Measurements from ENCODE around the gene FER. TPM values are rescaled to one million over a fixed set of nuclear protein-coding genes. Genes with fewer than 3 reads are reported as not detected.

Gene FER
- total RNA-seq, 2 donors from 2014 or later: 10.8 to 15.7 TPM

- Histone ChIP-seq H3K36me3 (no peaks in the 10 kb centered on the region), H3K27me3 (no peaks in the 10 kb centered on the region), H3K9ac (ENCODE audit: low read depth in 2 of 2, low read length in 2 of 2) (peak overlapping the region; percentile 93 to 95), H3K4me3 (peak overlapping the region; percentile 81), H3K9me3 (no peaks in the 10 kb centered on the region), H3K27ac (peak overlapping the region; percentile 87), H3K4me1 (no peaks in the 10 kb centered on the region)
- no peak for DNase-seq
- intact Hi-C loops (cut with DNase I): no loop called here
- TF ChIP-seq CTCF (IDR thresholded peaks at IDR 0.05): no peak
These were observed 455 bp upstream of the FER start for GRCh38 chr5:108747111-108747773.

GRCh38 chr5:108748401-108749127 lies 867 bp downstream of the FER start:
- no peaks in the 10 kb centered on the region for H3K27me3 ChIP-seq
- peak; percentile 99 for DNase-seq
- no peak for TF ChIP-seq CTCF (IDR thresholded peaks at IDR 0.05)
- H3K4me1 ChIP-seq: no peaks in the 10 kb centered on the region
- no peaks in the 10 kb centered on the region for H3K36me3 ChIP-seq
- peak overlapping the region; percentile 93 to 95 for H3K9ac ChIP-seq (ENCODE audit: low read depth in 2 of 2, low read length in 2 of 2)
- peak overlapping the region; percentile 87 for H3K27ac ChIP-seq
- no peaks in the 10 kb centered on the region for H3K9me3 ChIP-seq
- intact Hi-C loops (cut with DNase I): no loop called here
- H3K4me3 ChIP-seq: peak overlapping the region; percentile 81

GRCh38 chr5:108749128-108749861 lies 1.6 kb downstream of the FER start:
- TF ChIP-seq CTCF (IDR thresholded peaks at IDR 0.05): no peak
- DNase-seq: peak; percentile 29
- Histone ChIP-seq H3K9me3 (no peaks in the 10 kb centered on the region), H3K27me3 (no peaks in the 10 kb centered on the region), H3K4me1 (no peaks in the 10 kb centered on the region), H3K27ac (peak overlapping the region; percentile 51), H3K9ac (ENCODE audit: low read depth in 2 of 2, low read length in 2 of 2) (peak overlapping the region; percentile 52 to 95), H3K36me3 (no peaks in the 10 kb centered on the region), H3K4me3 (peak overlapping the region; percentile 81)
- intact Hi-C loops (cut with DNase I): no loop called here

GRCh38 chr5:108753331-108753730 lies 5.6 kb downstream of the FER start:
- Histone ChIP-seq H3K27me3 (no peaks in the 10 kb centered on the region), H3K4me1 (no peaks in the 10 kb centered on the region), H3K9ac (ENCODE audit: low read depth in 2 of 2, low read length in 2 of 2) (no peak overlapping the region), H3K27ac (no peak overlapping the region), H3K36me3 (no peaks in the 10 kb centered on the region), H3K9me3 (no peaks in the 10 kb centered on the region), H3K4me3 (no peak overlapping the region)
- DNase-seq: no peak
- TF ChIP-seq CTCF (IDR thresholded peaks at IDR 0.05): no peak
- intact Hi-C loops (cut with DNase I): no loop called here

GRCh38 chr5:108753877-108754276 lies 6.2 kb downstream of the FER start:
- DNase-seq: no peak
- no peaks in the 10 kb centered on the region for H3K9me3 ChIP-seq
- intact Hi-C loops (cut with DNase I): no loop called here
- H3K4me1 ChIP-seq: no peaks in the 10 kb centered on the region
- H3K4me3 ChIP-seq: no peak overlapping the region
- no peaks in the 10 kb centered on the region for H3K27me3 ChIP-seq
- TF ChIP-seq CTCF (IDR thresholded peaks at IDR 0.05): no peak
- no peak overlapping the region for H3K9ac ChIP-seq (ENCODE audit: low read depth in 2 of 2, low read length in 2 of 2)
- H3K36me3 ChIP-seq: no peaks in the 10 kb centered on the region
- H3K27ac ChIP-seq: no peak overlapping the region

Measured in colonic mucosa (tissue), 4 donors.